ENCODE results near the gene ECE1. TPM values are rescaled to one million over a fixed set of nuclear protein-coding genes. Genes with fewer than 3 reads are reported as not detected.
A peak's percentile ranks its signal among the peaks of the same experiment; 100 is the strongest.

ECE1 gene
- total and polyA plus RNA-seq, 2 experiments from 2014 or later, result 42.4 to 59.1 TPM

DNA sequence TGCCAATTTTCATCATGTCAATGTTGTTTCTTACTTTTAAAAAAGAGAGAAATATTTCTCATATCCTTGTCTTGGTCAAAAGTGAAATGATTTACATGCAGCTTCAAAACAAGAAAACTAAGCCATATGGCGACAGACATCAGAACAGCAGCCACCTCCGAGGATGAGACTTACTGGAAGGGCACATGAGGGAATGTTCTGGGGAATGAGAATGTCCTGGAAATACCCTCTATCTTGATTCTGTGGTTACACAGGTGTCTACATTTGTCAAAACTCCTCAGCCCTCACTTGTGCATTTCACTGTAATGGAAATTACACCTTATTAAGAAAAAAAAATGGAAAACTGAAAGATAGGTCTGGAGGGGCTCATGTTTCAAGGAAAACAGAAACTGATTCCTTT is 14.2 kb upstream of the ECE1 start:
- no peaks in the 10 kb centered on the region for H3K27me3 ChIP-seq
- TF ChIP-seq, protein P1, sequence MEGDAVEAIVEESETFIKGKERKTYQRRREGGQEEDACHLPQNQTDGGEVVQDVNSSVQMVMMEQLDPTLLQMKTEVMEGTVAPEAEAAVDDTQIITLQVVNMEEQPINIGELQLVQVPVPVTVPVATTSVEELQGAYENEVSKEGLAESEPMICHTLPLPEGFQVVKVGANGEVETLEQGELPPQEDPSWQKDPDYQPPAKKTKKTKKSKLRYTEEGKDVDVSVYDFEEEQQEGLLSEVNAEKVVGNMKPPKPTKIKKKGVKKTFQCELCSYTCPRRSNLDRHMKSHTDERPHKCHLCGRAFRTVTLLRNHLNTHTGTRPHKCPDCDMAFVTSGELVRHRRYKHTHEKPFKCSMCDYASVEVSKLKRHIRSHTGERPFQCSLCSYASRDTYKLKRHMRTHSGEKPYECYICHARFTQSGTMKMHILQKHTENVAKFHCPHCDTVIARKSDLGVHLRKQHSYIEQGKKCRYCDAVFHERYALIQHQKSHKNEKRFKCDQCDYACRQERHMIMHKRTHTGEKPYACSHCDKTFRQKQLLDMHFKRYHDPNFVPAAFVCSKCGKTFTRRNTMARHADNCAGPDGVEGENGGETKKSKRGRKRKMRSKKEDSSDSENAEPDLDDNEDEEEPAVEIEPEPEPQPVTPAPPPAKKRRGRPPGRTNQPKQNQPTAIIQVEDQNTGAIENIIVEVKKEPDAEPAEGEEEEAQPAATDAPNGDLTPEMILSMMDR (IDR thresholded peaks at IDR 0.05; ENCODE audit: low read depth, low read length), result no peak
- no peak overlapping the region for H3K27ac ChIP-seq
- H3K4me1 ChIP-seq (ENCODE audit: low read depth), result peaks cover 38% of the 10 kb centered on the region
- DNase-seq (ENCODE audit: low read depth in 1 of 2, low spot score in 1 of 2), result no peak
- H3K36me3 ChIP-seq, result no peaks in the 10 kb centered on the region
- no peak overlapping the region for H3K4me3 ChIP-seq
- H3K9me3 ChIP-seq (ENCODE audit: low read depth), result no peaks in the 10 kb centered on the region

DNA sequence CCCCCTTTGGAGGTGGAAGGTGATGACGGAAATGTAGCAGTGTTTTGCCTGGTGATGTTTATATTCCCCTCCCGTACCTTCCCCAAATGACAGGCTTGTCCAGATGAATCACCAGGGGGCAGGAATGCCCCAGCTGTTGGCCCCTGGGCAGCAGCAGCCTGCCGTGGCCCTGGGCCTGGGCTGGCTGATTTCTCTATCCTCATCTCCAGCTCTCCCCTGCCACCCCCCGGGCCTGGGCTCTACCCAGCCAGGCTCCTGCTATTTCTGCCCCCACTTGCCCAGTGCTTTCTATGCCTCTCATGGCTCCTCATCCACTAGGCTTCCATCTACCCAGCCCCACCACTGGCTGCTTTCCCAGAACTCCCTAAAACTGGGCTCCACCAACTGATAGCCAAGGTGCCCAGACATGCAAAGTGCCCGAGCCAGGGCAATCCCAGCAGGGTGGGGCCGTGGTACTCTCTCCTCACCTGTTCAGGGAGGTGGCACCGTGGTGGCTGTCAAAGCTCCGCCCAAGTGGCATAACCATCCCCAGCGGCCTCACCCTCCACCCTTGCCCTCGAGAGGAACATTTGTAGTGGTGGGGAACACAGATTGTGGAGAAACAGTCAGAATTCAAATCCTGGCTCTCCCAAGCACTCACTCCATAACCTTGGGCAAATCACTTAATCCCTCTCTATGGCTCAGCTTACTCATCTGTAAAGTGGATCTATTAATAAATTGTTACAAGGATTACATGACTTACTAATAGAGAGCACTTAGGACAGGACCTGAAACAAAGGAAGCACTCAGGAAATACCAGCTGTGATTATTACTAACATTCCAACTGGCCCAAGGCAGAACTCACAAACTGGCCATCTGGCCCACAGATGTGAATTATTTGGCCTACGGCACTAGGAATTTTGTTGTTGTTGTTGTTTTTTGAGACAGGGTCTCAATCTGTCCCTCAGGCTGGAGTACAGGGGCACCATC is 12.8 kb upstream of the ECE1 start:
- no peaks in the 10 kb centered on the region for H3K27me3 ChIP-seq
- H3K4me1 ChIP-seq (ENCODE audit: low read depth), result peaks cover 26% of the 10 kb centered on the region
- no peak overlapping the region for H3K4me3 ChIP-seq
- H3K9me3 ChIP-seq (ENCODE audit: low read depth), result no peaks in the 10 kb centered on the region
- H3K36me3 ChIP-seq, result no peaks in the 10 kb centered on the region
- DNase-seq (ENCODE audit: low read depth in 1 of 2, low spot score in 1 of 2), result peak in 1 of 2 donors; percentile 83
- H3K27ac ChIP-seq, result peak overlapping the region; percentile 65
- TF ChIP-seq, protein P1 (IDR thresholded peaks at IDR 0.05; ENCODE audit: low read depth, low read length), result peak; percentile 2

DNA sequence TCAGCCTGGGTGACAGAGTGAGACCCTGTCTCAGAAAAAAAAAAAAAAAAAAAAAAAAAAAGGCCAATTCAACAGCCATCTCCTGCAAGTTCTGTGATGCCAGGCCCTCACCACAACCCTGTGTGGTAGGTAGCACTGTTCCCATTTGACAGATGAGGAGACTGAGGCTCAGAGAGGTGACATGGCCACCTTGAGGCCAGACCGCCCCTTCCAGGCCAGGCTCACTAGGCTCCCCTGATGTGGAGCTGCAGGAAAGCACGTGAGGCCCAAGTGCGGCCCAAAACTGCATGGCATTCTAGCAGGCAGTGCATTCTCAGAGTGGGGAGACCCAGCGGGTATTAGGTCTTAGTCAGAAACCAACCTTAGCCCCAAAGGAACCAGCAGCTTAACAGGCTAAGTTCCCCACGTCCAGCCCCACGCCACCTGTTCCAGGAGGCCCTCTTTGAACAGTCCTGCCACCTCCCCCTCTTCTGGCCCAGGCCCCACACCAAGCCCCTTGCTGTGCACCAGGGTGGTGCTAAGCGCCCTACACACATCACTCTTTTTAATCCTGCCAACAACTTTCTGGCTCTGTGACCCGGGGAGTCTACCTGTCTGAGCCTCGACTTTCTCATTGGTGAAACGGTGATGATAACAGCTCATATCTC is 11.7 kb upstream of the ECE1 start:
- TF ChIP-seq, protein P1 (IDR thresholded peaks at IDR 0.05; ENCODE audit: low read depth, low read length), result no peak
- Histone ChIP-seq H3K27me3 (no peaks in the 10 kb centered on the region), H3K9me3 (ENCODE audit: low read depth) (no peaks in the 10 kb centered on the region), H3K36me3 (no peaks in the 10 kb centered on the region), H3K4me1 (ENCODE audit: low read depth) (peaks cover 17% of the 10 kb centered on the region), H3K27ac (peak overlapping the region; percentile 65), H3K4me3 (no peak overlapping the region)
- no peak for DNase-seq (ENCODE audit: low read depth in 1 of 2, low spot score in 1 of 2)

DNA sequence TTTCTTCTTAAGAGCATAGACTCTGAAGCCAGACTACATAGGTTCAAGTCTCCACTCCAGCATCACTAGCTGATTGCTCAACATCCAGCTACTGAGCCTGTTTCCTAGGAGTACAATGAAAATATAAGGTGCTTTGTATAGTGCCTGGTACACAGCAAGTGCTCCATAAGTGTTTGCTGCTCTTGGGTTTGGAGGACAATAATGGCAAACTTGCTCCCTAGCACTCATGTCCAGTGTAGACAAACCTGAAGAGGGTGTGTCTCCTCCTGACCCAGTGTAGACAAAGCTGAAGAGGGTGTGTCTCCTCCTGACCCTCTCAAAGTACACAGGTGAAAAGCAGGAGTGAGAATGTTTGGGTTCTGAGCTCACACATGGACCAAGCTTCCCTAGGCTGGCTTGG is 10.5 kb upstream of the ECE1 start:
- Histone ChIP-seq H3K9me3 (ENCODE audit: low read depth) (no peaks in the 10 kb centered on the region), H3K4me1 (ENCODE audit: low read depth) (peaks cover 17% of the 10 kb centered on the region), H3K36me3 (no peaks in the 10 kb centered on the region), H3K27me3 (no peaks in the 10 kb centered on the region), H3K4me3 (no peak overlapping the region), H3K27ac (no peak overlapping the region)
- no peak for DNase-seq (ENCODE audit: low read depth in 1 of 2, low spot score in 1 of 2)
- TF ChIP-seq, protein P1 (IDR thresholded peaks at IDR 0.05; ENCODE audit: low read depth, low read length), result no peak

DNA sequence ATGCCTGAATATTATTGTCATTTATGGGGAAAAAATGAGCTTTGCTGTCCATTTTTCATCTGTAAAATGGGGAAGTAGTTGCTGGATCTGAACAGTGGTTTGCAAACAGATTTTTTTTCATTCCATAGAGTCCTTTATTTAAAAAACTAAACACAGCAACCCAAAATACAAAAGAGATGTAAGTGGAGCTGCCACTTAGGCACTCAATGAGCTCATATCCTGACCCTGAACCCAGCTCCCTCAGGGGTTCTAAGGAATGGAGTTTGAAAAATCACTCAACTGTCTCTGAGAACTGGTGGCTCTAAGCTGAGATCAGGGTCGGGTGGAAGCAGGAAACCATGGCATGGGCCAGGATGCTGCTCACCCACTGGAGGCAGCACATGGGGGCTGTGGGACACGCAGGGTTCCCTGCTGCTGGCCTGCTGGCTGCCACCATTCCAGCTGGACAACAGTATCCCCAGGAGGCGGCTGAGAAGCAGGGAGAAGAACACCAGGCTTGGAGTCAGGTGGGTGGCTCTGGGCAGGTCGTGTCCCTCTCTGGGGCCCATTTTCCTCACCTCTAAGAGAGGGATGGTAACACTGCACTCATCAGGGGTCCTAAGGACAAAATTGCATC is 9.6 kb upstream of the ECE1 start:
- Histone ChIP-seq H3K4me3 (no peak overlapping the region), H3K36me3 (no peaks in the 10 kb centered on the region), H3K4me1 (ENCODE audit: low read depth) (peaks cover 13% of the 10 kb centered on the region), H3K9me3 (ENCODE audit: low read depth) (no peaks in the 10 kb centered on the region), H3K27me3 (no peaks in the 10 kb centered on the region), H3K27ac (no peak overlapping the region)
- DNase-seq (ENCODE audit: low read depth in 1 of 2, low spot score in 1 of 2), result no peak
- TF ChIP-seq, protein P1 (IDR thresholded peaks at IDR 0.05; ENCODE audit: low read depth, low read length), result no peak

Measured in cardiac muscle cell (in vitro differentiated cells and primary cell).